GM23248 (cell line): ENCODE results near the gene DNAJC24. TPM values are rescaled to one million over a fixed set of nuclear protein-coding genes. Genes with fewer than 3 reads are reported as not detected.

Source experiments
- DNase-seq: peaks from one replicate; pipeline ENCODE4 v3.0.0-alpha.2; 2015
- H2AFZ ChIP-seq: fragments of 200-600 bp; sonication (generic); 2 replicates; pipeline ENCODE4 v1.6.1; 2016; ENCODE audit warnings: antibody characterized with exemption
- H3F3A ChIP-seq: fragments of 200-600 bp; sonication (generic); 2 replicates; pipeline ENCODE4 v1.6.1; 2016; ENCODE audit warnings: mild to moderate bottlenecking, antibody characterized with exemption, mixed run types; ENCODE audit not compliant: insufficient read depth
- H3K27ac ChIP-seq: fragments of 200-600 bp; sonication (generic); 2 replicates; pipeline ENCODE4 v1.5.1; 2016; ENCODE audit warnings: mild to moderate bottlenecking
- H3K27me3 ChIP-seq: fragments of 200-600 bp; sonication (generic); replicated peaks from 2 replicates; pipeline ENCODE4 v1.6.1; 2016; ENCODE audit warnings: mild to moderate bottlenecking; ENCODE audit not compliant: insufficient read depth
- H3K36me3 ChIP-seq: fragments of 200-600 bp; sonication (generic); 2 replicates; pipeline ENCODE4 v1.6.1; 2016; ENCODE audit warnings: low read depth, mild to moderate bottlenecking
- H3K4me1 ChIP-seq: fragments of 200-600 bp; sonication (generic); 2 replicates; pipeline ENCODE4 v1.6.1; 2016; ENCODE audit warnings: mild to moderate bottlenecking; ENCODE audit not compliant: insufficient read depth
- H3K4me2 ChIP-seq: fragments of 200-600 bp; sonication (generic); one replicate; pipeline ENCODE4 v1.6.1; 2016; ENCODE audit warnings: mild to moderate bottlenecking; ENCODE audit not compliant: unreplicated experiment
- H3K4me3 ChIP-seq: fragments of 200-600 bp; sonication (generic); 2 replicates; pipeline ENCODE4 v1.5.1; 2016; ENCODE audit warnings: mild to moderate bottlenecking
- H3K79me2 ChIP-seq: fragments of 200-600 bp; sonication (generic); 2 replicates; pipeline ENCODE4 v1.6.1; 2016; ENCODE audit warnings: mild to moderate bottlenecking; ENCODE audit not compliant: insufficient read depth
- H3K9ac ChIP-seq: fragments of 200-600 bp; sonication (generic); 2 replicates; pipeline ENCODE4 v1.6.1; 2016; ENCODE audit warnings: mild to moderate bottlenecking
- H3K9me2 ChIP-seq: fragments of 200-600 bp; sonication (generic); 2 replicates; pipeline ENCODE4 v1.6.1; 2016; ENCODE audit warnings: mixed run types, mild to moderate bottlenecking, moderate library complexity; ENCODE audit not compliant: insufficient read depth
- H3K9me3 ChIP-seq: fragments of 200-600 bp; sonication (generic); one replicate; pipeline ENCODE4 v1.6.1; 2017; ENCODE audit warnings: low read depth
- H4K20me1 ChIP-seq: fragments of 200-600 bp; sonication (generic); 2 replicates; pipeline ENCODE4 v1.6.0; 2016; ENCODE audit not compliant: insufficient read depth
- EZH2 ChIP-seq: fragments of 200-600 bp; sonication (generic); IDR thresholded peaks from 2 replicates; pipeline ENCODE4 v1.6.1; 2018; ENCODE audit warnings: antibody characterized with exemption, mild to moderate bottlenecking; ENCODE audit not compliant: insufficient read depth, poor library complexity, severe bottlenecking
- EZH2phosphoT487 ChIP-seq: fragments of 200-600 bp; sonication (generic); IDR thresholded peaks from 2 replicates; pipeline ENCODE4 v1.6.1; 2018; ENCODE audit warnings: antibody characterized with exemption, moderate library complexity, mild to moderate bottlenecking, low read depth; ENCODE audit not compliant: insufficient read depth
- WGBS, 2 experiments: methylation state at CpG; one replicate each; pipeline ENCODE4 v1.1.6; 2015 to 2017; ENCODE audit warnings: low lambda C conversion rate in 2 of 2, low coverage in 1 of 2; ENCODE audit errors: missing lambda C conversion rate in 2 of 2; 5-methylcytosine and 5-hydroxymethylcytosine counted together
- in situ Hi-C: fragments of 300-500 bp; cut with MboI; formaldehyde crosslinking; loops from 2 replicates; pipeline ENCODE4 v1.15.0; 2020
- polyA plus RNA-seq: library from polyadenylated mRNA; unstranded; fragments of >200 nt; fragmentation: Nextera tagmentation; extraction: Ambion mirVana; gene quantifications from 2 replicates; pipeline ENCODE4 v1.2.1, GENCODE V29; 2016
- total RNA-seq: library from RNA; depleted of rRNA; stranded (reverse); fragments of >200 nt; shearing (Covaris generic); gene quantifications from 2 replicates; pipeline ENCODE4 v1.2.3, GENCODE V29; 2014

The DNAJC24 gene
- total and polyA plus RNA-seq, 2 experiments from 2014 or later, result 13.3 to 22.6 TPM

- Histone ChIP-seq H4K20me1 (no peaks in the 10 kb centered on the region), H3K27ac (no peak overlapping the region), H3K79me2 (no peaks in the 10 kb centered on the region), H3K9me3 (no peaks in the 10 kb centered on the region), H2AFZ (no peak overlapping the region), H3K9ac (no peak overlapping the region), H3K27me3 (no peaks in the 10 kb centered on the region), H3K4me1 (no peaks in the 10 kb centered on the region), H3K36me3 (no peaks in the 10 kb centered on the region), H3K9me2 (peaks cover 6% of the 10 kb centered on the region; the same call in 1 of the 2 replicates), H3K4me3 (no peak overlapping the region), H3K4me2 (no peak overlapping the region), H3F3A (no peaks in the 10 kb centered on the region)
- DNase-seq, result no peak
- WGBS, 2 experiments, result 99 to 100% methylated on average over 2 of the region's 2 CpGs
- TF ChIP-seq EZH2 (no peak), EZH2phosphoT487 (no peak)
- in situ Hi-C loops, result no loop called here
Measured at GRCh38 chr11:31449040-31449439, 79.4 kb downstream of the DNAJC24 start.

GRCh38 chr11:31450841-31451240 lies 81.2 kb downstream of the DNAJC24 start:
- Histone ChIP-seq H4K20me1 (no peaks in the 10 kb centered on the region), H3F3A (no peaks in the 10 kb centered on the region), H3K4me1 (no peaks in the 10 kb centered on the region), H3K27me3 (no peaks in the 10 kb centered on the region), H3K4me3 (no peak overlapping the region), H3K36me3 (peaks cover 3% of the 10 kb centered on the region; the same call in 1 of the 2 replicates), H3K27ac (no peak overlapping the region), H3K9ac (no peak overlapping the region), H3K79me2 (no peaks in the 10 kb centered on the region), H2AFZ (no peak overlapping the region), H3K9me3 (no peaks in the 10 kb centered on the region), H3K4me2 (no peak overlapping the region), H3K9me2 (peaks cover 7% of the 10 kb centered on the region; the same call in 1 of the 2 replicates)
- TF ChIP-seq EZH2phosphoT487, result no peak
- TF ChIP-seq EZH2, result no peak
- DNase-seq, result no peak
- in situ Hi-C loops, result no loop called here
- WGBS, 2 experiments, result 91 to 98% methylated on average over 1 of the region's 1 CpG

GRCh38 chr11:31455177-31455576 lies 85.5 kb downstream of the DNAJC24 start:
- no peaks in the 10 kb centered on the region for H4K20me1 ChIP-seq
- no peaks in the 10 kb centered on the region for H3K9me3 ChIP-seq
- H2AFZ ChIP-seq, result no peak overlapping the region
- H3K27ac ChIP-seq, result no peak overlapping the region
- H3K9me2 ChIP-seq, result peaks cover 9% of the 10 kb centered on the region; the same call in 1 of the 2 replicates
- peaks cover 5% of the 10 kb centered on the region; the same call in 1 of the 2 replicates for H3K36me3 ChIP-seq
- H3K4me2 ChIP-seq, result no peak overlapping the region
- no peaks in the 10 kb centered on the region for H3K79me2 ChIP-seq
- no peak overlapping the region for H3K4me3 ChIP-seq
- 99% methylated on average over 3 of the region's 3 CpGs for WGBS, 2 experiments
- in situ Hi-C loops, result no loop called here
- H3K4me1 ChIP-seq, result no peaks in the 10 kb centered on the region
- no peaks in the 10 kb centered on the region for H3F3A ChIP-seq
- no peak overlapping the region for H3K9ac ChIP-seq
- no peaks in the 10 kb centered on the region for H3K27me3 ChIP-seq
- no peak for DNase-seq
- TF ChIP-seq EZH2, result no peak
- TF ChIP-seq EZH2phosphoT487, result no peak

GRCh38 chr11:31464436-31464835 lies 94.8 kb downstream of the DNAJC24 start:
- Histone ChIP-seq H3K9ac (no peak overlapping the region), H4K20me1 (no peaks in the 10 kb centered on the region), H3K9me2 (no peaks in the 10 kb centered on the region; the same call in 1 of the 2 replicates), H3F3A (no peaks in the 10 kb centered on the region), H3K4me1 (no peaks in the 10 kb centered on the region), H3K79me2 (no peaks in the 10 kb centered on the region), H3K27ac (no peak overlapping the region), H2AFZ (no peak overlapping the region), H3K9me3 (no peaks in the 10 kb centered on the region), H3K36me3 (no peaks in the 10 kb centered on the region), H3K4me3 (no peak overlapping the region), H3K4me2 (no peak overlapping the region), H3K27me3 (no peaks in the 10 kb centered on the region)
- in situ Hi-C loops, result no loop called here
- no peak for DNase-seq
- WGBS, 2 experiments, result 97 to 100% methylated on average over 3 of the region's 3 CpGs
- no peak for TF ChIP-seq EZH2
- no peak for TF ChIP-seq EZH2phosphoT487

GRCh38 chr11:31474083-31474482 lies 104.4 kb downstream of the DNAJC24 start:
- Histone ChIP-seq H3K4me3 (no peak overlapping the region), H3K79me2 (no peaks in the 10 kb centered on the region), H3K27me3 (no peaks in the 10 kb centered on the region), H3K4me2 (no peak overlapping the region), H3K4me1 (no peaks in the 10 kb centered on the region), H3K27ac (no peak overlapping the region), H3K36me3 (no peaks in the 10 kb centered on the region), H3K9me3 (no peaks in the 10 kb centered on the region), H3F3A (no peaks in the 10 kb centered on the region), H3K9ac (no peak overlapping the region), H4K20me1 (no peaks in the 10 kb centered on the region), H2AFZ (no peak overlapping the region), H3K9me2 (no peaks in the 10 kb centered on the region)
- DNase-seq, result no peak
- no peak for TF ChIP-seq EZH2
- TF ChIP-seq EZH2phosphoT487, result no peak
- in situ Hi-C loops, result no loop called here
